NCI-H510A (cell line): ENCODE data around the gene ACP1.
"Not testable (repeated sequence)": the region's sequence is repeated elsewhere in the genome, so short reads cannot be mapped to it uniquely, and the experiment has no call there.

Source experiments
- DNase-seq: peaks from one replicate; lab custom pipeline; 2025; lab: John Stamatoyannopoulos, UW

Gene ACP1

GRCh38 chr2:310994-311393 lies 46.2 kb downstream of the ACP1 start:
- no peak for DNase-seq

GRCh38 chr2:313991-314390 lies 49.2 kb downstream of the ACP1 start:
- no peak for DNase-seq

GRCh38 chr2:314561-315336 lies 50.0 kb downstream of the ACP1 start:
- no peak for DNase-seq

GRCh38 chr2:315925-316324 lies 51.2 kb downstream of the ACP1 start:
- DNase-seq = not testable (repeated sequence)

GRCh38 chr2:316381-316780 lies 51.6 kb downstream of the ACP1 start:
- no peak for DNase-seq

GRCh38 chr2:317501-318424 lies 53.0 kb downstream of the ACP1 start:
- DNase-seq = no peak

- no peak for DNase-seq
Observed at GRCh38 chr2:319059-319600, 54.4 kb downstream of the ACP1 start.

GRCh38 chr2:320561-320960 lies 55.8 kb downstream of the ACP1 start:
- DNase-seq = no peak

GRCh38 chr2:322326-322725 lies 57.6 kb downstream of the ACP1 start:
- no peak for DNase-seq

- DNase-seq = no peak
Observed at GRCh38 chr2:323035-323434, 58.3 kb downstream of the ACP1 start.
